HepG2 (cell line): Measurements from ENCODE around the gene SCAPER. TPM values are rescaled to one million over a fixed set of nuclear protein-coding genes. Genes with fewer than 3 reads are reported as not detected.

Source experiments
- AFF4 ChIP-seq: sonication (generic); formaldehyde crosslinking; IDR thresholded peaks from 2 replicates; pipeline ENCODE4 v1.4.0; 2020; ENCODE audit warnings: missing genetic modification reagents
- FOXK1 ChIP-seq: sonication (generic); formaldehyde crosslinking; IDR thresholded peaks from 2 replicates; pipeline ENCODE4 v1.4.0; 2020; ENCODE audit warnings: low read depth, missing genetic modification reagents, borderline replicate concordance
- HNRNPL ChIP-seq: fragments of 200-400 bp; formaldehyde crosslinking; IDR thresholded peaks from 2 replicates; pipeline ENCODE4 v1.6.1; 2017; ENCODE audit warnings: mild to moderate bottlenecking, low read depth, low read length
- KLF12 ChIP-seq: sonication (generic); formaldehyde crosslinking; IDR thresholded peaks from 2 replicates; pipeline ENCODE4 v1.4.0; 2020; ENCODE audit warnings: missing genetic modification reagents, borderline replicate concordance
- MBNL3 ChIP-seq: fragments of 250-450 bp; sonication (Bioruptor Pico); conservative IDR thresholded peaks from 2 replicates; pipeline ENCODE4 v1.8.0; 2022; ENCODE audit warnings: mild to moderate bottlenecking, inconsistent platforms
- NR2C2 ChIP-seq: sonication (generic); formaldehyde crosslinking; IDR thresholded peaks from 2 replicates; pipeline ENCODE4 v1.4.0; 2020; ENCODE audit warnings: missing genetic modification reagents, mild to moderate bottlenecking, moderate library complexity, borderline replicate concordance
- POGZ ChIP-seq: sonication (generic); formaldehyde crosslinking; IDR thresholded peaks from 2 replicates; pipeline ENCODE4 v1.4.0; 2020; ENCODE audit warnings: mild to moderate bottlenecking, missing genetic modification reagents
- STAT6 ChIP-seq: sonication (generic); formaldehyde crosslinking; IDR thresholded peaks from 2 replicates; pipeline ENCODE4 v1.4.0; 2020; ENCODE audit warnings: missing genetic modification reagents, mild to moderate bottlenecking, borderline replicate concordance
- TFDP1 ChIP-seq: IDR thresholded peaks from 2 replicates; pipeline ENCODE4 v1.6.1; 2016; ENCODE audit warnings: missing compliant biosample characterization, missing genetic modification reagents, borderline replicate concordance
- TRAFD1 ChIP-seq: sonication (generic); formaldehyde crosslinking; IDR thresholded peaks from 2 replicates; pipeline ENCODE4 v1.5.1; 2020; ENCODE audit warnings: missing genetic modification reagents, mild to moderate bottlenecking, borderline replicate concordance
- U2AF1 ChIP-seq: fragments of 200-400 bp; formaldehyde crosslinking; optimal IDR thresholded peaks from 2 replicates; pipeline ENCODE3; 2017; ENCODE audit warnings: mild to moderate bottlenecking, low read depth, low read length
- ZNF260 ChIP-seq: sonication (generic); formaldehyde crosslinking; IDR thresholded peaks from 2 replicates; pipeline ENCODE4 v1.4.0; 2020; ENCODE audit warnings: missing genetic modification reagents, low read depth, mild to moderate bottlenecking, borderline replicate concordance
- ZNF282 ChIP-seq: fragments of 450-650 bp; IDR thresholded peaks from 2 replicates; pipeline ENCODE4 v1.6.1; 2018; ENCODE audit not compliant: partially characterized antibody
- ZNF724P ChIP-seq: sonication (generic); formaldehyde crosslinking; IDR thresholded peaks from 2 replicates; pipeline ENCODE4 v1.8.0; 2022; ENCODE audit warnings: missing genetic modification reagents, borderline replicate concordance
- polyA plus RNA-seq, 8 experiments: library from polyadenylated mRNA; depleted of rRNA in 3 of 8; stranded (reverse) in 7 of 8; unstranded in 1 of 8; fragments of >200 nt; fragmentation: Illumina TruSeq in 4 of 8; extraction: Trizol in 4 of 8; gene quantifications; 2 replicates each; pipeline versions ENCODE4 v1.2.1 to v1.2.3, GENCODE V29; 2011 to 2016; ENCODE audit warnings: low read depth in 4 of 8, missing spikeins in 1 of 8, mixed read lengths in 1 of 8; ENCODE audit not compliant: insufficient read depth in 1 of 8
- total RNA-seq, 5 experiments: library from RNA; depleted of rRNA; stranded (reverse); fragments of >200 nt; fragmentation: Illumina TruSeq; extraction: Trizol; gene quantifications; 2 replicates each; pipeline ENCODE4 v1.2.3, GENCODE V29; 2016; ENCODE audit warnings: low read depth in 1 of 5
- TF ChIP-seq, protein P1 (sequence below): sonication (generic); formaldehyde crosslinking; IDR thresholded peaks from 2 replicates; pipeline ENCODE4 v1.4.0; 2020; ENCODE audit warnings: missing genetic modification reagents

Gene SCAPER
- total and polyA plus RNA-seq, 2 of the 13 experiments (the other 11 are each of a cell fraction or from before 2014, with no cell fraction given), result 4.3 to 10.5 TPM

GRCh38 chr15:76311100-76311953 is 593.8 kb downstream of the SCAPER start, which contains the start of gene ETFA (continued):
- TF ChIP-seq STAT6 (no peak; the same call in 1 of the 2 replicates), HNRNPL (peak; percentile 61; the same call in 1 of the 2 replicates), TFDP1 (CRISPR knock-in tag) (peak; percentile 92), TRAFD1 (CRISPR knock-in tag) (no peak), MBNL3 (no peak), FOXK1 (CRISPR knock-in tag) (0 out of 2 replicates have a peak, but pooled peaks have one; percentile 16), ZNF260 (CRISPR knock-in tag) (0 out of 2 replicates have a peak, but pooled peaks have one; percentile 50), NR2C2 (CRISPR knock-in tag) (peak; percentile 73), U2AF1 (peak; percentile 73), KLF12 (CRISPR knock-in tag) (no peak), ZNF724P (CRISPR knock-in tag) (0 out of 2 replicates have a peak, but pooled peaks have one; percentile 90), AFF4 (CRISPR knock-in tag) (peak; percentile 60; the same call in 1 of the 2 replicates), POGZ (CRISPR knock-in tag) (peak; percentile 95), ZNF282 (no peak)
- TF ChIP-seq, protein P1, sequence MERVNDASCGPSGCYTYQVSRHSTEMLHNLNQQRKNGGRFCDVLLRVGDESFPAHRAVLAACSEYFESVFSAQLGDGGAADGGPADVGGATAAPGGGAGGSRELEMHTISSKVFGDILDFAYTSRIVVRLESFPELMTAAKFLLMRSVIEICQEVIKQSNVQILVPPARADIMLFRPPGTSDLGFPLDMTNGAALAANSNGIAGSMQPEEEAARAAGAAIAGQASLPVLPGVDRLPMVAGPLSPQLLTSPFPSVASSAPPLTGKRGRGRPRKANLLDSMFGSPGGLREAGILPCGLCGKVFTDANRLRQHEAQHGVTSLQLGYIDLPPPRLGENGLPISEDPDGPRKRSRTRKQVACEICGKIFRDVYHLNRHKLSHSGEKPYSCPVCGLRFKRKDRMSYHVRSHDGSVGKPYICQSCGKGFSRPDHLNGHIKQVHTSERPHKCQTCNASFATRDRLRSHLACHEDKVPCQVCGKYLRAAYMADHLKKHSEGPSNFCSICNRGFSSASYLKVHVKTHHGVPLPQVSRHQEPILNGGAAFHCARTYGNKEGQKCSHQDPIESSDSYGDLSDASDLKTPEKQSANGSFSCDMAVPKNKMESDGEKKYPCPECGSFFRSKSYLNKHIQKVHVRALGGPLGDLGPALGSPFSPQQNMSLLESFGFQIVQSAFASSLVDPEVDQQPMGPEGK (CRISPR knock-in tag), result 0 out of 2 replicates have a peak, but pooled peaks have one; percentile 33
